ENCODE results near the gene CLEC1A.

The CLEC1A gene

GRCh38 chr12:10113920-10114319 is 15.1 kb upstream of the CLEC1A start:
- peaks cover 5% of the 10 kb centered on the region for H3K4me1 ChIP-seq (ENCODE audit: low read depth, poor library complexity, severe bottlenecking)
- H3K36me3 ChIP-seq (ENCODE audit: insufficient read depth), result no peaks in the 10 kb centered on the region
- no peak for TF ChIP-seq CTCF (conservative IDR thresholded peaks at IDR 0.05; ENCODE audit: low read depth, low read length)
- no peak overlapping the region for H3K27ac ChIP-seq
- H3K4me2 ChIP-seq, result no peak overlapping the region
- no peaks in the 10 kb centered on the region for H4K20me1 ChIP-seq (ENCODE audit: insufficient read depth)
- H3K4me3 ChIP-seq (IDR thresholded peaks at IDR 0.05; ENCODE audit: insufficient read depth, low read depth, low read length), result no peak overlapping the region
- no peaks in the 10 kb centered on the region for H3K27me3 ChIP-seq (ENCODE audit: insufficient read depth, low read depth)
- no peaks in the 10 kb centered on the region for H3K79me2 ChIP-seq (ENCODE audit: insufficient read depth, low read depth)
- no peak overlapping the region for H3K9ac ChIP-seq
- H2AFZ ChIP-seq (ENCODE audit: low read depth), result no peak overlapping the region

GRCh38 chr12:10113075-10113474 is 14.3 kb upstream of the CLEC1A start:
- H3K79me2 ChIP-seq (ENCODE audit: insufficient read depth, low read depth), result no peaks in the 10 kb centered on the region
- no peaks in the 10 kb centered on the region for H4K20me1 ChIP-seq (ENCODE audit: insufficient read depth)
- no peak overlapping the region for H3K9ac ChIP-seq
- peaks cover 5% of the 10 kb centered on the region for H3K4me1 ChIP-seq (ENCODE audit: low read depth, poor library complexity, severe bottlenecking)
- H3K36me3 ChIP-seq (ENCODE audit: insufficient read depth), result no peaks in the 10 kb centered on the region
- no peak overlapping the region for H3K27ac ChIP-seq
- no peak overlapping the region for H2AFZ ChIP-seq (ENCODE audit: low read depth)
- H3K4me2 ChIP-seq, result no peak overlapping the region
- TF ChIP-seq CTCF (conservative IDR thresholded peaks at IDR 0.05; ENCODE audit: low read depth, low read length), result no peak
- no peaks in the 10 kb centered on the region for H3K27me3 ChIP-seq (ENCODE audit: insufficient read depth, low read depth)
- no peak overlapping the region for H3K4me3 ChIP-seq (IDR thresholded peaks at IDR 0.05; ENCODE audit: insufficient read depth, low read depth, low read length)

- Histone ChIP-seq H3K4me1 (ENCODE audit: low read depth, poor library complexity, severe bottlenecking) (peaks cover 5% of the 10 kb centered on the region), H3K27me3 (ENCODE audit: insufficient read depth, low read depth) (no peaks in the 10 kb centered on the region), H2AFZ (ENCODE audit: low read depth) (no peak overlapping the region), H3K79me2 (ENCODE audit: insufficient read depth, low read depth) (no peaks in the 10 kb centered on the region), H3K4me3 (IDR thresholded peaks at IDR 0.05; ENCODE audit: insufficient read depth, low read depth, low read length) (no peak overlapping the region), H3K9ac (no peak overlapping the region), H4K20me1 (ENCODE audit: insufficient read depth) (no peaks in the 10 kb centered on the region), H3K27ac (no peak overlapping the region), H3K36me3 (ENCODE audit: insufficient read depth) (no peaks in the 10 kb centered on the region), H3K4me2 (no peak overlapping the region)
- no peak for TF ChIP-seq CTCF (conservative IDR thresholded peaks at IDR 0.05; ENCODE audit: low read depth, low read length)
Measured at GRCh38 chr12:10111451-10111850, 12.7 kb upstream of the CLEC1A start.

GRCh38 chr12:10110256-10110844 is 11.6 kb upstream of the CLEC1A start:
- Histone ChIP-seq H3K4me2 (no peak overlapping the region), H3K79me2 (ENCODE audit: insufficient read depth, low read depth) (no peaks in the 10 kb centered on the region), H3K4me3 (IDR thresholded peaks at IDR 0.05; ENCODE audit: insufficient read depth, low read depth, low read length) (no peak overlapping the region), H2AFZ (ENCODE audit: low read depth) (no peak overlapping the region), H3K27me3 (ENCODE audit: insufficient read depth, low read depth) (no peaks in the 10 kb centered on the region), H3K4me1 (ENCODE audit: low read depth, poor library complexity, severe bottlenecking) (peaks cover 5% of the 10 kb centered on the region), H3K27ac (no peak overlapping the region), H4K20me1 (ENCODE audit: insufficient read depth) (no peaks in the 10 kb centered on the region), H3K9ac (no peak overlapping the region), H3K36me3 (ENCODE audit: insufficient read depth) (no peaks in the 10 kb centered on the region)
- TF ChIP-seq CTCF (conservative IDR thresholded peaks at IDR 0.05; ENCODE audit: low read depth, low read length), result no peak
